PC-9 (cell line): ENCODE data around the gene BNIPL. TPM values are rescaled to one million over a fixed set of nuclear protein-coding genes. Genes with fewer than 3 reads are reported as not detected.

Source experiments
- BruUV-seq: library from RNA; stranded (reverse); fragments of 400-500 nt; replicated peaks from 2 replicates; lab custom pipeline; 2021; lab: Mats Ljungman, UMichigan
- CTCF ChIA-PET: fragments of 300-600 bp; sonication (Branson Sonifier 250); formaldehyde crosslinking; loops from one replicate; lab custom pipeline; 2022; ENCODE audit warnings: antibody characterized with exemption; lab: Charles Lee
- POLR2A ChIA-PET: fragments of 300-600 bp; sonication (Branson Sonifier 250); formaldehyde crosslinking; loops from one replicate; lab custom pipeline; 2022; ENCODE audit warnings: antibody characterized with exemption; ENCODE audit not compliant: unreplicated experiment; lab: Charles Lee
- DNase-seq, 2 experiments: peaks; one replicate each; pipeline versions ENCODE4 v3.0.0 to v3.0.0-alpha.2; 2015 to 2022; ENCODE audit warnings: mixed read lengths in 1 of 2
- H2AFZ ChIP-seq: fragments of 200-600 bp; sonication (generic); 2 replicates; pipeline ENCODE4 v1.8.1; 2017; ENCODE audit warnings: antibody characterized with exemption
- H3F3A ChIP-seq: fragments of 200-600 bp; sonication (generic); 2 replicates; pipeline ENCODE4 v1.8.1; 2017; ENCODE audit warnings: antibody characterized with exemption, mild to moderate bottlenecking, low read depth; ENCODE audit not compliant: insufficient read depth
- H3K27ac ChIP-seq: fragments of 200-600 bp; sonication (generic); 2 replicates; pipeline ENCODE4 v1.6.1; 2016; ENCODE audit warnings: mixed run types
- H3K27me3 ChIP-seq: fragments of 200-600 bp; sonication (generic); 2 replicates; pipeline ENCODE4 v1.6.1; 2016; ENCODE audit warnings: low read depth, mixed run types; ENCODE audit not compliant: insufficient read depth
- H3K36me3 ChIP-seq: fragments of 200-600 bp; sonication (generic); 2 replicates; pipeline ENCODE4 v1.6.1; 2016; ENCODE audit warnings: low read depth, mixed run types
- H3K4me1 ChIP-seq: fragments of 200-600 bp; sonication (generic); replicated peaks from 2 replicates; pipeline ENCODE4 v1.6.1; 2016; ENCODE audit warnings: mixed run types; ENCODE audit not compliant: insufficient read depth
- H3K4me2 ChIP-seq: fragments of 200-600 bp; sonication (generic); 2 replicates; pipeline ENCODE4 v1.6.1; 2017; ENCODE audit warnings: mixed run types
- H3K4me3 ChIP-seq: fragments of 200-600 bp; sonication (generic); 2 replicates; pipeline ENCODE4 v1.6.1; 2016; ENCODE audit warnings: mixed run types
- H3K79me2 ChIP-seq: fragments of 200-600 bp; sonication (generic); 2 replicates; pipeline ENCODE4 v1.6.1; 2017; ENCODE audit warnings: low read depth, mixed run types
- H3K9me2 ChIP-seq: fragments of 200-600 bp; sonication (generic); 2 replicates; pipeline ENCODE4 v1.8.1; 2017; ENCODE audit warnings: mild to moderate bottlenecking; ENCODE audit not compliant: insufficient read depth
- H3K9me3 ChIP-seq: fragments of 200-600 bp; sonication (generic); 2 replicates; pipeline ENCODE4 v1.8.1; 2016; ENCODE audit warnings: low read depth; ENCODE audit not compliant: insufficient read depth
- H4K20me1 ChIP-seq: fragments of 200-600 bp; sonication (generic); 2 replicates; pipeline ENCODE4 v1.8.1; 2017; ENCODE audit not compliant: insufficient read depth
- EZH2 ChIP-seq: fragments of 200-600 bp; sonication (generic); IDR thresholded peaks from 2 replicates; pipeline ENCODE4 v1.8.0; 2017; ENCODE audit warnings: antibody characterized with exemption, low read depth
- intact Hi-C: fragments of 100-400 bp; cut with micrococcal nuclease; formaldehyde crosslinking; loops from one replicate; pipeline ENCODE4 v1.10.0; 2022; ENCODE audit not compliant: unreplicated experiment
- total RNA-seq: library from RNA; stranded (reverse); gene quantifications from 2 replicates; pipeline ENCODE4 v1.2.3, GENCODE V29; 2021
- TF ChIP-seq, protein P1 (sequence below): fragments of 200-600 bp; sonication (generic); conservative IDR thresholded peaks from 2 replicates; pipeline ENCODE4 v1.6.1; 2017; ENCODE audit warnings: mixed run types, antibody characterized with exemption, mild to moderate bottlenecking, moderate library complexity

Gene BNIPL
- total RNA-seq, 1 experiment from 2014 or later, result 3.0 TPM

DNA sequence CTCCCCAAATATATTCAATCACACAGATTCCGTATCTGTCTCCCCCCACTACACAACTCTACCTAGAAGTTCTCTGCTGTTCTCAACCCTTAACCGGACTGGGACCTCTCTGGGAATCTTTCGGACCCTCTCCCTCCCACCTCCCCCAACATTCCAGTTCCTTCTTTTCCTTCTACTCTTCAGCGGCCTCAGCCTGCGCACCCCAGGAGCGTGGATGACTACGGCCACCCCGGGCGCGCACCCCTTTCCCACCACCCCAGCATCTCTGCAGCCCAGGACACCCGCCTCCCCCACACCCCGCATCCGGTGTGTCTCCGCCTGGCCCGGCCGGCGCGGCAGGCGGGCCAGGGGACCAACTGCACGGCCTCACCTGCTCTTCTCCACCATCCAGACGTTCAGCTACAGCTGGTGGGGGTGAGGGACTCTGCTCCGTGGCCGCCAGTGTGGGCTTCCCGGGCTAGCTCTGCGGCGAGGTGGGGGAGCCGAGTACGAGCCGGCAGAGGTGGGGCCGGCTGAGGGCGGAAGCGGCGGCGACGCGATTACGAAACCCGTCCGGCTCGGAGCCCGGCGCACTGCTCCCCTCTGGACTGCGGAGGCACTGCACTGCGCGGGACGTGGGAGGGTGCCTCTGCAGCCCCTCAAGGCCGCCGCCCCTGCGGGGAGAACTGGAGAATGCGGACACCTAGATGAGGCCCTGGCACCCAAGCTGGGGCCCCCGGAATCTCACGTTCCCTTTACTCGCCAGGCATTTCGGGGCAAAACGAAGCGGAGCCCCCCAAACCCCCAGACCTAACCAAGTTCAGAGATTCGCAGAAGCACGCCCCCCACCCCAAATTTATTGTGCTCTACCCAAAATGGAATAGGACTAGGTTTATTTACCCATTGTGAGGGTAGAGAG is 23.0 kb downstream of the BNIPL start, which contains the start of gene CDC42SE1:
TSS of gene CDC42SE1 (minus strand) at position 514 of the 898 bp plus-strand sequence. CDS start 3,892 bp downstream, outside the sequence.
- H3K4me3 ChIP-seq, result peak within 1 kb of the TSS; percentile 82
- H3K4me2 ChIP-seq, result peak within 1 kb of the TSS; percentile 90
- intact Hi-C loops, result loop anchor here (2.0 to 10.0 kb wide), 2 partner anchors 83 to 495 kb away; no protein-coding TSS in a partner anchor
- peaks cover 14% of the 10 kb centered on the region; the same call in 1 of the 2 replicates for H4K20me1 ChIP-seq
- ChIA-PET POLR2A (interaction anchor here (0.6 kb wide), 1 partner anchor 78 kb away, joined by 3 read pairs; no protein-coding TSS in a partner anchor), CTCF (interaction anchor here (0.6 to 1.0 kb wide), 4 partner anchors 12 to 510 kb away, joined by 3 to 4 read pairs (median 3); no protein-coding TSS in a partner anchor)
- peaks cover 43% of the 10 kb centered on the region for H3K4me1 ChIP-seq
- no peak within 1 kb of the TSS for H3K27ac ChIP-seq
- peaks cover 47% of the 10 kb centered on the region for H3K79me2 ChIP-seq
- TF ChIP-seq EZH2, result no peak
- TF ChIP-seq, protein P1, sequence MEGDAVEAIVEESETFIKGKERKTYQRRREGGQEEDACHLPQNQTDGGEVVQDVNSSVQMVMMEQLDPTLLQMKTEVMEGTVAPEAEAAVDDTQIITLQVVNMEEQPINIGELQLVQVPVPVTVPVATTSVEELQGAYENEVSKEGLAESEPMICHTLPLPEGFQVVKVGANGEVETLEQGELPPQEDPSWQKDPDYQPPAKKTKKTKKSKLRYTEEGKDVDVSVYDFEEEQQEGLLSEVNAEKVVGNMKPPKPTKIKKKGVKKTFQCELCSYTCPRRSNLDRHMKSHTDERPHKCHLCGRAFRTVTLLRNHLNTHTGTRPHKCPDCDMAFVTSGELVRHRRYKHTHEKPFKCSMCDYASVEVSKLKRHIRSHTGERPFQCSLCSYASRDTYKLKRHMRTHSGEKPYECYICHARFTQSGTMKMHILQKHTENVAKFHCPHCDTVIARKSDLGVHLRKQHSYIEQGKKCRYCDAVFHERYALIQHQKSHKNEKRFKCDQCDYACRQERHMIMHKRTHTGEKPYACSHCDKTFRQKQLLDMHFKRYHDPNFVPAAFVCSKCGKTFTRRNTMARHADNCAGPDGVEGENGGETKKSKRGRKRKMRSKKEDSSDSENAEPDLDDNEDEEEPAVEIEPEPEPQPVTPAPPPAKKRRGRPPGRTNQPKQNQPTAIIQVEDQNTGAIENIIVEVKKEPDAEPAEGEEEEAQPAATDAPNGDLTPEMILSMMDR, result peak; percentile 72
- no TSS peak for BruUV-seq
- peaks cover 21% of the 10 kb centered on the region; the same call in 1 of the 2 replicates for H3K36me3 ChIP-seq
- H3K9me2 ChIP-seq, result no peaks in the 10 kb centered on the region
- peaks cover 10% of the 10 kb centered on the region for H3F3A ChIP-seq
- H2AFZ ChIP-seq, result peak within 1 kb of the TSS; percentile 86
- H3K9me3 ChIP-seq, result no peaks in the 10 kb centered on the region
- peak; percentile 59 to 74 for DNase-seq
- H3K27me3 ChIP-seq, result no peaks in the 10 kb centered on the region

DNA sequence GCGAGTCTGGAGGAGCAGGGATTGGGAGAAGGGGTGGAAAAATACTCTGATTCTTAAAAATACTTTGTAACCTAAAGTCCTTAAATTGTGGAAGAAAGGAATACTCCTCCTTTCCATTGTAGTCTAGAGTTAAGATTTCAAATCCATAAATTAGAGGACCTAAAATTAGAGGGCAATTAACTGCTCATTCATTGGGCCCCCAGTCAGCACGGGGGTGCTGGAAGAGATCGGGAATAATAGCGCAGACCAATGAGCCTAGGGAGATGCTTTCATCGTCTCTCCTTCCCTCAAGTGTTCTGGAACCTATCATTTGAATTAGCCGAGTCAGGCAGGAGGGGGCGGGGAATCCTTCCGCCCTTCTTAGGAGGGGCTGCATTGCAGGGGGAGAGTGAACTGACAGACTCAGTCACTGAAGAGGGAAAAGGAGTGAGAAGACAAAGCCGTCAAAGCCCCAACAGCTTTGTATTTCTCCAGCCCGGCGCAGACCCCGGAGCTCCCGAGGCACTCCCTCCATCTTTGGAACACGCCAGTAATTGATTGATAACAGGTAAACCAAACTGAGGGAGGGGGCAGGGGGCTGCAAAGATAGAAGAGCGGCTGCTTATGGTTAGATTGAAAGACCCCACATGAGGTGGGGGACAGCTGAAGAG is 23.7 kb downstream of the BNIPL start, which contains the start of gene MLLT11:
TSS of gene MLLT11 (plus strand) at position 391 of the 650 bp plus-strand sequence. CDS start 6,828 bp downstream, outside the sequence.
- H2AFZ ChIP-seq, result peak within 1 kb of the TSS; percentile 86
- peaks cover 10% of the 10 kb centered on the region for H3F3A ChIP-seq
- no peaks in the 10 kb centered on the region for H3K27me3 ChIP-seq
- H4K20me1 ChIP-seq, result peaks cover 14% of the 10 kb centered on the region; the same call in 1 of the 2 replicates
- DNase-seq, result no peak
- H3K36me3 ChIP-seq, result peaks cover 13% of the 10 kb centered on the region; the same call in 1 of the 2 replicates
- POLR2A ChIA-PET, result interaction anchor here (0.6 kb wide), 1 partner anchor 75 kb away, joined by 14 read pairs; no protein-coding TSS in a partner anchor
- peak within 1 kb of the TSS; percentile 82 for H3K4me3 ChIP-seq
- intact Hi-C loops, result loop anchor here (10.0 kb wide), 1 partner anchor 495 kb away; no protein-coding TSS in a partner anchor
- no peak within 1 kb of the TSS for H3K27ac ChIP-seq
- BruUV-seq, result no TSS peak
- no peaks in the 10 kb centered on the region for H3K9me2 ChIP-seq
- no peaks in the 10 kb centered on the region for H3K9me3 ChIP-seq
- peaks cover 41% of the 10 kb centered on the region for H3K4me1 ChIP-seq
- H3K4me2 ChIP-seq, result peak within 1 kb of the TSS; percentile 90
- H3K79me2 ChIP-seq, result peaks cover 43% of the 10 kb centered on the region
- CTCF ChIA-PET, result interaction anchor here (0.7 kb wide), 1 partner anchor 39 kb away, joined by 5 read pairs; no protein-coding TSS in a partner anchor
- TF ChIP-seq, protein P1, result no peak
- TF ChIP-seq EZH2, result no peak
